B cell (primary cell): ENCODE measurements around the gene KATNAL1.

Experiments
- EZH2 ChIP-seq: IDR thresholded peaks from 2 replicates; pipeline ENCODE4 v1.6.1; 2012; ENCODE audit warnings: borderline replicate concordance, low read depth, mild to moderate bottlenecking, moderate library complexity, low read length; ENCODE audit not compliant: insufficient read depth, poor library complexity, severe bottlenecking
- TF ChIP-seq, protein P1 (sequence below): fragments of 200-600 bp; IDR thresholded peaks from one replicate; pipeline ENCODE4 v1.8.0; 2022; ENCODE audit warnings: antibody characterized with exemption, mild to moderate bottlenecking

DNA sequence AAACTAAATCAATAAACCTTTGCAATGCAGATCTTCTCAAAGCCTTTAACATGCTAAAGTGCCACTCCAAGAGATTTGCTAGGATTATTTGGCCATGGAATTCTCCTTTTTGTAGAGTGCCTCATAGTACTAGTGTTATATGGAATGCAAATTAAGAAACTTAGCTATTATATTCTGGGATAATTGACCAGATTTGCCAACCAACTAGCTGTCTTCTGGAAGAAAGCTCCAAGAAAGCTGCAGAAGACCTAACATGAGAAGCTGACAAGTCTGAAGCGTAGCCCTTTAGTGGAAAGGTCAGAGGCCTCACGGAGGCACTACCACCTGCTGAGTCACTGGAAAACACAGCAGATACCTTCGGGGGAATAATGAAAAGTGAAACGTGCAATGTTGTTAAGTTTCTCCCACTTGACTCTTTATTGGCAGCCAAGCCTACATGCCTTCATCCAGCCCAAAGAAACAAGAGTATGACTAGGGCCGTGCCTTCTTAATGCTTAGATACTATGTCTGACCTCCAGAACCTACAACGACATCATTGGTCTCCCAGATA lies 29.8 kb upstream of the KATNAL1 start:
- TF ChIP-seq, protein P1, sequence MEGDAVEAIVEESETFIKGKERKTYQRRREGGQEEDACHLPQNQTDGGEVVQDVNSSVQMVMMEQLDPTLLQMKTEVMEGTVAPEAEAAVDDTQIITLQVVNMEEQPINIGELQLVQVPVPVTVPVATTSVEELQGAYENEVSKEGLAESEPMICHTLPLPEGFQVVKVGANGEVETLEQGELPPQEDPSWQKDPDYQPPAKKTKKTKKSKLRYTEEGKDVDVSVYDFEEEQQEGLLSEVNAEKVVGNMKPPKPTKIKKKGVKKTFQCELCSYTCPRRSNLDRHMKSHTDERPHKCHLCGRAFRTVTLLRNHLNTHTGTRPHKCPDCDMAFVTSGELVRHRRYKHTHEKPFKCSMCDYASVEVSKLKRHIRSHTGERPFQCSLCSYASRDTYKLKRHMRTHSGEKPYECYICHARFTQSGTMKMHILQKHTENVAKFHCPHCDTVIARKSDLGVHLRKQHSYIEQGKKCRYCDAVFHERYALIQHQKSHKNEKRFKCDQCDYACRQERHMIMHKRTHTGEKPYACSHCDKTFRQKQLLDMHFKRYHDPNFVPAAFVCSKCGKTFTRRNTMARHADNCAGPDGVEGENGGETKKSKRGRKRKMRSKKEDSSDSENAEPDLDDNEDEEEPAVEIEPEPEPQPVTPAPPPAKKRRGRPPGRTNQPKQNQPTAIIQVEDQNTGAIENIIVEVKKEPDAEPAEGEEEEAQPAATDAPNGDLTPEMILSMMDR, result no peak
- no peak for TF ChIP-seq EZH2
